ENCODE results near the gene GCKR.

Gene GCKR

GRCh38 chr2:27496357-27497287, at the start of gene GCKR:
TSS of gene GCKR (plus strand) at chr2:27496839. CDS start at chr2:27496905, 66 bp downstream.
- DNase-seq (ENCODE audit: low spot score), result no peak

- DNase-seq (ENCODE audit: low spot score), result no peak
Observed at GRCh38 chr2:27448381-27448780, 48.3 kb upstream of the GCKR start.

GRCh38 chr2:27451095-27451494, 45.5 kb upstream of the GCKR start:
- DNase-seq (ENCODE audit: low spot score), result no peak

- no peak for DNase-seq (ENCODE audit: low spot score)
Observed at GRCh38 chr2:27453968-27454367, 42.7 kb upstream of the GCKR start.

GRCh38 chr2:27461118-27461517, 35.5 kb upstream of the GCKR start:
- no peak for DNase-seq (ENCODE audit: low spot score)

- no peak for DNase-seq (ENCODE audit: low spot score)
Observed at GRCh38 chr2:27464443-27464842, 32.2 kb upstream of the GCKR start.

GRCh38 chr2:27471961-27472360, 24.7 kb upstream of the GCKR start:
- DNase-seq (ENCODE audit: low spot score), result no peak

GRCh38 chr2:27485496-27485895, 11.1 kb upstream of the GCKR start:
- DNase-seq (ENCODE audit: low spot score), result no peak

GRCh38 chr2:27489118-27489497, 7.5 kb upstream of the GCKR start:
- DNase-seq (ENCODE audit: low spot score), result no peak

- DNase-seq (ENCODE audit: low spot score), result peak; percentile 99
Observed at GRCh38 chr2:27489498-27490397, 6.9 kb upstream of the GCKR start, which contains the start of gene IFT172. TSS of gene IFT172 (minus strand) at chr2:27489743. CDS start at chr2:27489653, 90 bp downstream.

- DNase-seq (ENCODE audit: low spot score), result no peak
Observed at GRCh38 chr2:27492557-27492956, 4.1 kb upstream of the GCKR start.

- no peak for DNase-seq (ENCODE audit: low spot score)
Observed at GRCh38 chr2:27493948-27494283, 2.7 kb upstream of the GCKR start.

- DNase-seq (ENCODE audit: low spot score), result no peak
Observed at GRCh38 chr2:27494284-27494943, 2.2 kb upstream of the GCKR start.

GRCh38 chr2:27494944-27495554, 1.6 kb upstream of the GCKR start, which contains the start of gene FNDC4:
TSS of gene FNDC4 (minus strand) at chr2:27495200. CDS start at chr2:27494679, 521 bp downstream.
- no peak for DNase-seq (ENCODE audit: low spot score)

GRCh38 chr2:27495840-27496356, 741 bp upstream of the GCKR start:
- DNase-seq (ENCODE audit: low spot score), result no peak

GRCh38 chr2:27497288-27497627, 619 bp downstream of the GCKR start:
- DNase-seq (ENCODE audit: low spot score), result no peak

GRCh38 chr2:27498975-27499374, 2.3 kb downstream of the GCKR start:
- no peak for DNase-seq (ENCODE audit: low spot score)

- DNase-seq (ENCODE audit: low spot score), result no peak
Observed at GRCh38 chr2:27501042-27501441, 4.4 kb downstream of the GCKR start.

- no peak for DNase-seq (ENCODE audit: low spot score)
Observed at GRCh38 chr2:27502142-27502541, 5.5 kb downstream of the GCKR start.

GRCh38 chr2:27506587-27506986, 9.9 kb downstream of the GCKR start:
- no peak for DNase-seq (ENCODE audit: low spot score)

- DNase-seq (ENCODE audit: low spot score), result no peak
Observed at GRCh38 chr2:27507293-27507692, 10.7 kb downstream of the GCKR start.

GRCh38 chr2:27509326-27509725, 12.7 kb downstream of the GCKR start:
- no peak for DNase-seq (ENCODE audit: low spot score)
